PC-9 (cell line): ENCODE data around the gene FBXL17.

Experiments used
- EZH2 ChIP-seq: fragments of 200-600 bp; sonication (generic); IDR thresholded peaks from 2 replicates; pipeline ENCODE4 v1.8.0; 2017; ENCODE audit warnings: antibody characterized with exemption, low read depth
- TF ChIP-seq, protein P1 (sequence below): fragments of 200-600 bp; sonication (generic); conservative IDR thresholded peaks from 2 replicates; pipeline ENCODE4 v1.6.1; 2017; ENCODE audit warnings: mixed run types, antibody characterized with exemption, mild to moderate bottlenecking, moderate library complexity

- no peak for TF ChIP-seq EZH2
- TF ChIP-seq, protein P1, sequence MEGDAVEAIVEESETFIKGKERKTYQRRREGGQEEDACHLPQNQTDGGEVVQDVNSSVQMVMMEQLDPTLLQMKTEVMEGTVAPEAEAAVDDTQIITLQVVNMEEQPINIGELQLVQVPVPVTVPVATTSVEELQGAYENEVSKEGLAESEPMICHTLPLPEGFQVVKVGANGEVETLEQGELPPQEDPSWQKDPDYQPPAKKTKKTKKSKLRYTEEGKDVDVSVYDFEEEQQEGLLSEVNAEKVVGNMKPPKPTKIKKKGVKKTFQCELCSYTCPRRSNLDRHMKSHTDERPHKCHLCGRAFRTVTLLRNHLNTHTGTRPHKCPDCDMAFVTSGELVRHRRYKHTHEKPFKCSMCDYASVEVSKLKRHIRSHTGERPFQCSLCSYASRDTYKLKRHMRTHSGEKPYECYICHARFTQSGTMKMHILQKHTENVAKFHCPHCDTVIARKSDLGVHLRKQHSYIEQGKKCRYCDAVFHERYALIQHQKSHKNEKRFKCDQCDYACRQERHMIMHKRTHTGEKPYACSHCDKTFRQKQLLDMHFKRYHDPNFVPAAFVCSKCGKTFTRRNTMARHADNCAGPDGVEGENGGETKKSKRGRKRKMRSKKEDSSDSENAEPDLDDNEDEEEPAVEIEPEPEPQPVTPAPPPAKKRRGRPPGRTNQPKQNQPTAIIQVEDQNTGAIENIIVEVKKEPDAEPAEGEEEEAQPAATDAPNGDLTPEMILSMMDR, result no peak
Measured at GRCh38 chr5:108264533-108264932, 117.4 kb downstream of the FBXL17 start.
